ENCODE measurements around the gene EIF5A. TPM values are rescaled to one million over a fixed set of nuclear protein-coding genes. Genes with fewer than 3 reads are reported as not detected.

EIF5A gene
- total RNA-seq, 1 experiment from 2014 or later, result 1,139 TPM

DNA sequence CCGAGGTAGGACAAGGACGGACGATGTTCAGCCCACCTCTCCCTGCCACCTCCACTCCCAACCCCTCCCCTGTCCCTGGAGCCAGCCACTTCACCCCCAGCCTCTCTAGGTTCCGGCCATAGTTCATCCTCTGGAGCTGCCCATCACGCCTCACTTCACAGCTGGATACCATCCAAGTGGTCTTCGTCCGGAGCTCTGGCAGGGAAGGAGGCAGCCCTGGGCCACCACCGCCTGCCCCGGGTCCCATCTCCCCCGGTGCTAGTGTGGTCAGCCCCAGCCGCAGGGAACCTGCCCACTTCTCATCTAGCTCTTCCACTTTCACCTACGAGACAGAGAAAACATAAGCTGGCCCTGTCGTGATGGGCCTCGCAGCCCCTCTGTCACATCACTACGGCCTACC, 14.0 kb downstream of the EIF5A start (continued):
- TF ChIP-seq, protein P1, sequence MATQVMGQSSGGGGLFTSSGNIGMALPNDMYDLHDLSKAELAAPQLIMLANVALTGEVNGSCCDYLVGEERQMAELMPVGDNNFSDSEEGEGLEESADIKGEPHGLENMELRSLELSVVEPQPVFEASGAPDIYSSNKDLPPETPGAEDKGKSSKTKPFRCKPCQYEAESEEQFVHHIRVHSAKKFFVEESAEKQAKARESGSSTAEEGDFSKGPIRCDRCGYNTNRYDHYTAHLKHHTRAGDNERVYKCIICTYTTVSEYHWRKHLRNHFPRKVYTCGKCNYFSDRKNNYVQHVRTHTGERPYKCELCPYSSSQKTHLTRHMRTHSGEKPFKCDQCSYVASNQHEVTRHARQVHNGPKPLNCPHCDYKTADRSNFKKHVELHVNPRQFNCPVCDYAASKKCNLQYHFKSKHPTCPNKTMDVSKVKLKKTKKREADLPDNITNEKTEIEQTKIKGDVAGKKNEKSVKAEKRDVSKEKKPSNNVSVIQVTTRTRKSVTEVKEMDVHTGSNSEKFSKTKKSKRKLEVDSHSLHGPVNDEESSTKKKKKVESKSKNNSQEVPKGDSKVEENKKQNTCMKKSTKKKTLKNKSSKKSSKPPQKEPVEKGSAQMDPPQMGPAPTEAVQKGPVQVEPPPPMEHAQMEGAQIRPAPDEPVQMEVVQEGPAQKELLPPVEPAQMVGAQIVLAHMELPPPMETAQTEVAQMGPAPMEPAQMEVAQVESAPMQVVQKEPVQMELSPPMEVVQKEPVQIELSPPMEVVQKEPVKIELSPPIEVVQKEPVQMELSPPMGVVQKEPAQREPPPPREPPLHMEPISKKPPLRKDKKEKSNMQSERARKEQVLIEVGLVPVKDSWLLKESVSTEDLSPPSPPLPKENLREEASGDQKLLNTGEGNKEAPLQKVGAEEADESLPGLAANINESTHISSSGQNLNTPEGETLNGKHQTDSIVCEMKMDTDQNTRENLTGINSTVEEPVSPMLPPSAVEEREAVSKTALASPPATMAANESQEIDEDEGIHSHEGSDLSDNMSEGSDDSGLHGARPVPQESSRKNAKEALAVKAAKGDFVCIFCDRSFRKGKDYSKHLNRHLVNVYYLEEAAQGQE (IDR thresholded peaks at IDR 0.05; ENCODE audit: low read depth), result no peak
- TF ChIP-seq YY1 (IDR thresholded peaks at IDR 0.05; ENCODE audit: extremely low read depth, insufficient replicate concordance, low read depth, low read length), result no peak
- TF ChIP-seq EGR1 (IDR thresholded peaks at IDR 0.05; ENCODE audit: low read depth), result no peak
- no peak for TF ChIP-seq TCF7L2 (IDR thresholded peaks at IDR 0.05; ENCODE audit: borderline replicate concordance, extremely low read depth, insufficient read depth, insufficient read length)
- no peak for TF ChIP-seq JUND (IDR thresholded peaks at IDR 0.05)

DNA sequence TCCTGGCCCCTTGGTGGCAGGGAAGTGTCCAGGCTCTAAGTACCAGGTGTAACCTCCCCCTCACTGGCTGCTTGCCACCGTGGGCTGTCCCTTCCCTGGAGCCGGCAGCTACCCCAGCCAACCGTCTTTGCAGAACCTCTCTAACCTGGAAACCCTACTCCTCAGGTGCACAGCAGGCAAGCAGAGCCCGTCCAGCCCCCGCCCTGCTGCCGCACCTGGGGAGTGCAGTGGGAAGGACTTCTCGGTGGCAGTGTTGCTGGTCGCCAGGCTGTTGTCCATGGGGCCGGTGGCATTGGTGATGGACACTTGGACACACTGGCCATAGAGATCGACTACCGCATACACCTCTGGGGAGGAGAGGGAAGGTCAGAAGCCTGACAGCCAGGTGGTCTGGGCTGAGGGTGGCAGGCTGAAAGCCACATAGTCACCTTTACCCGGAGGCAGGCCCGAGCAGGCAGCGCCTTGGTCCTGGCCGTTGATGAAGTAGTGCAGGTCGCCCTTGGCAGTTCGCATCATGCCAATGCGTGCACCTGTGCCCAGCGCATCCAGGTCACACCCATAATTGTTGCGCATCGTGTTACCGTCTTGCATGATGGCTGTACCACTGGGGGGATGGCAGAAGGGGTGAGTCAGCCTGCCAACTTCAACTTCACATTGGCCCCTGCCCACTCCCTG, 15.2 kb downstream of the EIF5A start:
- H3K9ac ChIP-seq (ENCODE audit: low read length), result no peak overlapping the region
- ATAC-seq, result no peak
- H3K79me2 ChIP-seq (ENCODE audit: insufficient read depth, low read length), result peaks cover 7% of the 10 kb centered on the region; the same call in 1 of the 2 replicates
- H2AFZ ChIP-seq (ENCODE audit: low read depth, low read length, poor library complexity, severe bottlenecking), result no peak overlapping the region
- H3K9me3 ChIP-seq (ENCODE audit: control insufficient read depth in 1 of 2, insufficient read depth in 1 of 2, low read depth in 1 of 2, low read length in 2 of 2), result no peaks in the 10 kb centered on the region
- H3K4me1 ChIP-seq (ENCODE audit: control insufficient read depth in 1 of 2, insufficient read depth in 2 of 2, low read length in 2 of 2), result peaks cover 0 to 1% of the 10 kb centered on the region in 2 experiments; a peak in 2 of 4 replicates
- no peaks in the 10 kb centered on the region for H4K20me1 ChIP-seq (ENCODE audit: insufficient read depth)
- intact Hi-C loops (cut with micrococcal nuclease), result no loop called here
- peaks cover 24 to 63% of the 10 kb centered on the region in 2 experiments; a peak in 3 of 4 replicates for H3K36me3 ChIP-seq (ENCODE audit: control insufficient read depth in 1 of 2, insufficient read depth in 2 of 2, low read length in 2 of 2)
- H3K4me3 ChIP-seq (replicated peaks in 1 of 2; ENCODE audit: low read depth in 1 of 2, low read length in 2 of 2), result no peak overlapping the region
- BruUV-seq (replicated peaks), result no TSS peak
- no peak for DNase-seq (ENCODE audit: low read depth, low spot score)
- RAD21 ChIA-PET (ENCODE audit: low non-redundant PET in 1 of 2, low total read pairs in 2 of 2, uncharacterized antibody in 2 of 2, unreplicated experiment in 2 of 2), result no interaction called here
- no peak for TF ChIP-seq EZH2 (IDR thresholded peaks at IDR 0.05)
- no peak for TF ChIP-seq YY1 (IDR thresholded peaks at IDR 0.05; ENCODE audit: extremely low read depth, insufficient replicate concordance, low read depth, low read length)
- TF ChIP-seq TCF7L2 (IDR thresholded peaks at IDR 0.05; ENCODE audit: borderline replicate concordance, extremely low read depth, insufficient read depth, insufficient read length), result no peak
- TF ChIP-seq ZFX (IDR thresholded peaks at IDR 0.05), result no peak
- no peak for TF ChIP-seq SP1 (IDR thresholded peaks at IDR 0.05; ENCODE audit: low read depth)
- H3K9me2 ChIP-seq (ENCODE audit: insufficient read depth), result no peaks in the 10 kb centered on the region
- no peak overlapping the region for H3K4me2 ChIP-seq (ENCODE audit: low read length)
- H3K27ac ChIP-seq (ENCODE audit: low read depth, low read length), result no peak overlapping the region
- POLR2A ChIA-PET, result no interaction called here
- CTCF ChIA-PET, result no interaction called here
- no peaks in the 10 kb centered on the region for H3K27me3 ChIP-seq (ENCODE audit: insufficient read depth, low read length)

All from HCT116 (cell line).